Ascending aorta (tissue), 2 donors: Measurements from ENCODE around the gene KCNN3. TPM values are rescaled to one million over a fixed set of nuclear protein-coding genes. Genes with fewer than 3 reads are reported as not detected.

Experiments used
- DNase-seq, 2 donors: peaks; one replicate each; pipeline ENCODE4 v3.0.0-alpha.2; 2019; ENCODE audit warnings: low spot score in 2 of 2
- H3K27ac ChIP-seq, 2 donors: fragments of 200-600 bp; sonication (generic); one replicate each; pipeline ENCODE4 v1.5.1; 2016 to 2017; ENCODE audit warnings: mild to moderate bottlenecking in 1 of 2
- H3K27me3 ChIP-seq: fragments of 200-600 bp; sonication (generic); one replicate; pipeline ENCODE4 v1.5.1; 2017
- H3K36me3 ChIP-seq, 2 donors: fragments of 200-600 bp; sonication (generic); one replicate each; pipeline ENCODE4 v1.5.1; 2016
- H3K4me1 ChIP-seq, 2 donors: fragments of 200-600 bp; sonication (generic); one replicate each; pipeline ENCODE4 v1.5.1; 2016 to 2017; ENCODE audit warnings: mild to moderate bottlenecking in 1 of 2
- H3K4me3 ChIP-seq, 2 donors: fragments of 200-600 bp; sonication (generic); one replicate each; pipeline ENCODE4 v1.5.1; 2016 to 2017; ENCODE audit warnings: mild to moderate bottlenecking in 1 of 2
- H3K9me3 ChIP-seq, 2 donors: fragments of 200-600 bp; sonication (generic); one replicate each; pipeline ENCODE4 v1.5.1; 2016
- CTCF ChIP-seq, 3 experiments: fragments of 200-600 bp in 2 of 3; fragments of 450-650 bp in 1 of 3; sonication (generic) in 2 of 3; IDR thresholded peaks; one replicate each; pipeline ENCODE4 v1.5.1; 2016 to 2019; ENCODE audit warnings: antibody characterized with exemption in 3 of 3, mild to moderate bottlenecking in 1 of 3, moderate library complexity in 1 of 3
- intact Hi-C: fragments of 100-400 bp; cut with DNase I; formaldehyde crosslinking; loops from one replicate; pipeline ENCODE4 v1.15.1; 2023
- total RNA-seq: library from RNA; depleted of rRNA; stranded (reverse); fragments of >200 nt; gene quantifications from one replicate; pipeline ENCODE4 v1.1.0, GENCODE V29; 2016

Gene KCNN3
- total RNA-seq, 1 donor from 2014 or later, result 24.6 TPM

GRCh38 chr1:154791292-154792166, 78.6 kb downstream of the KCNN3 start:
- H3K9me3 ChIP-seq, result no peaks in the 10 kb centered on the region
- H3K27me3 ChIP-seq, result no peaks in the 10 kb centered on the region
- H3K27ac ChIP-seq, result no peak overlapping the region
- no peak for TF ChIP-seq CTCF (IDR thresholded peaks at IDR 0.05)
- no peaks in the 10 kb centered on the region for H3K4me1 ChIP-seq
- intact Hi-C loops, result no loop called here
- H3K36me3 ChIP-seq, result no peaks in the 10 kb centered on the region
- no peak overlapping the region for H3K4me3 ChIP-seq
- DNase-seq, result no peak

GRCh38 chr1:154788886-154789285, 81.2 kb downstream of the KCNN3 start:
- no peaks in the 10 kb centered on the region for H3K27me3 ChIP-seq
- H3K27ac ChIP-seq, result no peak overlapping the region
- H3K9me3 ChIP-seq, result no peaks in the 10 kb centered on the region
- no peak overlapping the region for H3K4me3 ChIP-seq
- no peaks in the 10 kb centered on the region for H3K36me3 ChIP-seq
- intact Hi-C loops, result no loop called here
- no peaks in the 10 kb centered on the region for H3K4me1 ChIP-seq
- DNase-seq, result no peak
- TF ChIP-seq CTCF (IDR thresholded peaks at IDR 0.05), result no peak

- intact Hi-C loops, result no loop called here
- no peaks in the 10 kb centered on the region for H3K27me3 ChIP-seq
- no peak for DNase-seq
- no peaks in the 10 kb centered on the region for H3K9me3 ChIP-seq
- no peak overlapping the region for H3K4me3 ChIP-seq
- H3K27ac ChIP-seq, result no peak overlapping the region
- TF ChIP-seq CTCF (IDR thresholded peaks at IDR 0.05), result no peak
- H3K36me3 ChIP-seq, result no peaks in the 10 kb centered on the region
- no peaks in the 10 kb centered on the region for H3K4me1 ChIP-seq
Observed at GRCh38 chr1:154788110-154788870, 81.8 kb downstream of the KCNN3 start.

GRCh38 chr1:154786804-154787570, 83.1 kb downstream of the KCNN3 start:
- intact Hi-C loops, result no loop called here
- TF ChIP-seq CTCF (IDR thresholded peaks at IDR 0.05), result no peak
- no peaks in the 10 kb centered on the region for H3K36me3 ChIP-seq
- H3K27me3 ChIP-seq, result no peaks in the 10 kb centered on the region
- no peak for DNase-seq
- no peaks in the 10 kb centered on the region for H3K4me1 ChIP-seq
- H3K4me3 ChIP-seq, result no peak overlapping the region
- H3K27ac ChIP-seq, result no peak overlapping the region
- H3K9me3 ChIP-seq, result no peaks in the 10 kb centered on the region

GRCh38 chr1:154784924-154785531, 85.1 kb downstream of the KCNN3 start:
- no peak overlapping the region for H3K27ac ChIP-seq
- no peaks in the 10 kb centered on the region for H3K36me3 ChIP-seq
- H3K4me3 ChIP-seq, result no peak overlapping the region
- H3K27me3 ChIP-seq, result no peaks in the 10 kb centered on the region
- no peaks in the 10 kb centered on the region for H3K9me3 ChIP-seq
- TF ChIP-seq CTCF (IDR thresholded peaks at IDR 0.05), result no peak
- H3K4me1 ChIP-seq, result no peaks in the 10 kb centered on the region
- DNase-seq, result no peak
- intact Hi-C loops, result no loop called here
